GM21367 (cell line): ENCODE measurements around the gene METRNL.

Source experiments
- ATAC-seq: cut with Tn5 transposase; IDR thresholded peaks from one replicate; pipeline ENCODE4 v1.9.1; 2021; ENCODE audit not compliant: unreplicated experiment

The METRNL gene

DNA sequence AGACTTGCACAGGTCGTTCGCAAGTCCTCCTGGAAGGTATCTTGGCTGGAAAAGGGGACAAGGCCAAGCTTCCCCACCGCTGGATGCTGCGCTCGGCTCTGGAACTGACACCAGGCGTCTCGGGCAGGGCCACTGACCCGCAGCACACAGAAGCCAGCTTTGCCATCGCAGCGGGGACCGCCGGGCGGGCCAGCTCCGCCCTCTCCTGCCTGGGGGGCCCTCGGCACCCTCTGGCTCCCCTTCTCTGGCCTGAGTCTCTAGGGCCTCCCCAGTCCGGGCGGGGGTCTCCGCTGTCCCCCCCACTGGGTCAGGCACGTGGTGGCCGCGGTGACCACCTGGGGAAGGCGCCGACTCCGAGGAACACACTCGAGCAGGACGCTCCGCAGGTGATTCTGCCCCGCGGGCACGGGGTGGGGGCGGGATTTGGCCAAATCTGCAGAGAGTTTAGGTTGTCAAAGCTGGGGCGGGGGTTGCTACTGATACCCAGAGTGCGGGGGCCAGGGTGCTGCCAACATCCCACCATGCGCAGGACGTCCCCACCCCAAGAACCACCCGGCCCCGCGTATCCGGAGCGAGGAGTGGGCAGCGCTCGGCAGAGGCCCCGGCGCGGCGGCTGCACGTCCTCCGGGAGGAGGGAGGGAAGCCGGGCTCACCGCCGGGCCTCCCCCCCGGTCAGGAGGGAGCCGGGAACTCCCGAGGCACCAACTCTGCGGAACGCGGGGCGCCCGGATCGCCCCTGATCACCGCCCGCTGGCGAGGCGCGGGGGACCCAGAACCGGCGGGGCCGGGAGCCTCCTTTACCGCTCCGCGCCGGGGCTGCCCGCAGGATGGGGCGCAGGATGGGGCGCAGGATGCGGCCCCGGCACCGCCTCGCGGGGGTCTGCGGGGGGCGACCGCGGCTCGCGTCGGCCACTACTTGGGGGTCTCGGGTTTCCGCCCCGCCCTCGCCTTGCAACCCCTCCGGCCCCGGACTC lies 744 bp upstream of the METRNL start:
- ATAC-seq = no peak

DNA sequence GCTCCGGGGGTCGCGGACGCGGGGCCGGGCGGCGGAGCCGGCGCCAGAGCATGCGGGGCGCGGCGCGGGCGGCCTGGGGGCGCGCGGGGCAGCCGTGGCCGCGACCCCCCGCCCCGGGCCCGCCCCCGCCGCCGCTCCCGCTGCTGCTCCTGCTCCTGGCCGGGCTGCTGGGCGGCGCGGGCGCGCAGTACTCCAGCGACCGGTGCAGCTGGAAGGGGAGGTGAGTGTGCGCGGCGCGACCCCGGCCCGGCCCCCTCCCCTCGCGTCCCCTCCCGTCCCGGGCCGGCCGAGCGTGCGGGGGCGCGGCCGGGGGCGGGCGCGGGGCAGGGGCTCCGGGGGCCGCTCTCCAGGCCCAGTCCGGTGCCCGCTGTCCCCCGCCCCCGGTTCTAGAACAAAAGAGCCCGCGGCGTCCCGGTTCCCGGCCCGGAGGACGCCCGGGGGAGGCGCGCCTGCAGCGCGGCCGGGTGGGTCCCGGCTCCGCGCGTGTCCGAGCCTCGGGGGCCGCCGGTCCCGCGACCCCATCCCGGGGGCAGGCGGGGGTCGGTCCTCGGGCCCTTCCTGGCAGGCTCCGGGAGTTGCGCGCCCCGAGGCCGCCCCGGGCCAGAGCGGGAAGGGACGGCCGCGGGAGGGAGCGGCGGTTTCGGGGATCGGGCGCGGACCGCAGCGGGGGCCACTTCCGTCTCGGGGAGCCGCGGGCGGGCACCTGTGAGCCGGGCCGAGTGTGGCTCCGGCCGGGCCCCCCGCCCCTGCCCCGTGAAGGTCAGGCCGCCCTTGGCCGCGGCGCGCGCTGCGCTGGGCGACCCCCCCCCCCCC lies 563 bp downstream of the METRNL start:
- no peak for ATAC-seq

DNA sequence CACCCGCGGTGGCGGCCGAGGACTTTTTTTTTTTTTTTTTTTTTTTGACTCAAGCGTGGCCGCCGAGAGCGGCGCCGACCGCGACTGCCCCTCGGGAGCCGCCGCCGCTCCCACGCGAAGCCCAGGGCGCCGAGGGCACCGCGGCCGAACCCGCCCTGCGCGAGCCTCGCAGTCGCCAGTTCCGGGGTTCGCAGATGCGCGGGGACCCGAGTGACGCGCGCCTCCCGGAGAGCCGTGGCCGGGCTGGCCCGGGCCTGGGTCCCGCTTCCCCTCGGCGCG lies 1.1 kb downstream of the METRNL start:
- ATAC-seq = no peak

DNA sequence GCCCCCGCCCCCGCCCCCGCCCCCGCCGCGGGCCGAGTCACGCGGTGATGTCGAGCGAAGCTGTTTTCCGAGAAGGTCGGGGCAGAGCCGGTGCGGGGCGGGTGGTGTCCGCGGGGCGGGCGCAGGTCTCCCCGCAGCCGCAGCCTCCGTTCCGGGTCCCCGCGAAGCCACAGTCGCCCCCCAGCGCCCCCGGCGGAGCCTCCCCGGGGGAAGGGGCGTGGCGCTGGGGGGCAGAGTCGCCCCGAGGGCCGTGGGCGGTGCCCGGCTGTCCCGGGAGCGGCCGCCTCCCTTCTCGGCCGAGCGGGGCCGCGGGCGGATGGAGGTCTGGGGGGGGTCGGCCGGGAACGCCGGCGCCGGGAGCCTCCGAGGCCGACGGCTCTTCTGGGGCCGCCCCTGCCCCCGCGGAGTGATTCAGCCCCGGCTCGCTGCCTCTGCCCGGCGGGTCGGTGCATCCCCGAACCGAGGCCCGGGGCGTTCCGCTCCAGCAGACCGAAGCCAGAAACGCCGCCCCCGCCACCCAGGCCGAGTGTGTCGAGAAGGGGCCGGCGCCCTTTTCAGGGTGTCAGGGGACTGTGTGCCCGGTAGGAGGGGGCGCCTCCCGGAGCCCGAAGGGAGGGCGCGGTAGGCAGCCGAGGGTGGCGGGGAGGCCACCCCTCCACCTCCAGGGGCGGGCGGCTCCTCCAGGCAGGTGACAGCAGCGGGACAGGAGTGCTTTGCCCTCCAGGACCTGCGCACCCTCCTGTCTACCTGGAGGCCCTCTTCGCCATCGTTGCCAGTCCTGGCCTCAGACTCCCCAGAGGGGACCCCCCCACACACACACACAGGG lies 1.7 kb downstream of the METRNL start:
- ATAC-seq = no peak

DNA sequence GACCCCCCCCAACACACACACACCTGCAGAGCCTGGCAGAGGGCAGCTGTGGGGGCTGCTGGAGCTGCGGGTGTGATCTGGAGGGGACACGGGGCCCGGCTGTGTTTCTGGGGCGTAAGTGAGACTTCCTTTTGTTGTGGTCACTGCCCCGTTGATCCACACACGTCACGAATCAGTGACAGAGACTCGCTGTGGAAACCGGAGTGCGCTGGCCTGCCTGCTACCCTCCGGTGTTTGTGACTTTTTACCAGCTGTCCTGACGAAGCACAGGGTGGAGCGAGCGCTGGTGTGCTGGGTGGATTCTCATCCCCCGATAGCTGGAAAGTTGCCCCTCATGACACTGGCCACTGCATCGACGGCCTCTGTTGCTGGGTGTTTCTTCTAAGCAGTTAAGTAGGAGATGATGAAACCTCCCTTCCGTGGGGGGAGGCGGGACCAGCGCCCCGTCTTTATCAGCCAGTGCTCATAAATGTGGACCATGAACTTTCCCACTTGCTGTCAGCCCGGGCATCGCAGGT lies 2.3 kb downstream of the METRNL start:
- ATAC-seq = no peak

DNA sequence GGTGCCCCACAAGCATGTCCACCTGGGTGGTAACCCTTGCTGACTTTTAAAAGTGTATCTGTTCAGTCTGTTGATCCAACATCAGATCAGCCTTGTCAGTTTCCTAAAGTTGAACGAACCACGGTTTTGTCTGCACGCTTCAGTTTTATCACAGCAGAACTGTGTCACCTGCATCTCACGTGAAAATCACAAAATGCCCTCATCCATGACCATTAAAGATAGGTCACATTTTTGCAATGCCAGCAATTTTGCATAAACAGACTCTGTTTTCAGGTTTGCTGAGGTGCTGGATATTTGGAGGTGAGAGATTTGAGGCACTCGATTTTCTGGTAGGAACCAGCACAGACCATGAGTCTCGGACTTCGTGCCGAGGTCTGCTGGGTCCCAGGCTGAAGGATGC lies 3.0 kb downstream of the METRNL start:
- ATAC-seq = no peak

DNA sequence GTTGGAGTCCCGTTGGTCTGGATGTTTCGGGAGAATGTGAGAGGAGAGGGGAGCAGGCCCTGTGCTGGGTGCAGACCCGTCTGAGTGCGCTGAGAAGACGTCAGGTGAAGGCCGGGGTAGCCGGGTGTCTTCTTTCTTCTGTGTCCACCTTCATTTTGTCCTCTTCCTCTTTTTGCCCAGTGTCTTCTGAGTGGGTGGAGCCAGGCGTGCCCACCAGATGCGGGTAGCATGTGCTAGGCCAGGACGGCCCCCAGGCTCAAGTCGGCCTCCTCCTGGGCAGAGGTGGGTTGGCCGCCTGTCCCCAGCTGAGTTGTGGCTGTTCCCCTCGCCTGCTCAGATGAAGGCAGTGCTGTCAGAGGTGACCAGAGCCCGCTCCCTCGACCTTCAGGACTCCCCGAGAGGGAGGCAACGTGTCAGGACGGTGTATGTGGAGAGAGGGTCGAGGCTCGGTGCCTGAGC lies 3.5 kb downstream of the METRNL start:
- no peak for ATAC-seq

DNA sequence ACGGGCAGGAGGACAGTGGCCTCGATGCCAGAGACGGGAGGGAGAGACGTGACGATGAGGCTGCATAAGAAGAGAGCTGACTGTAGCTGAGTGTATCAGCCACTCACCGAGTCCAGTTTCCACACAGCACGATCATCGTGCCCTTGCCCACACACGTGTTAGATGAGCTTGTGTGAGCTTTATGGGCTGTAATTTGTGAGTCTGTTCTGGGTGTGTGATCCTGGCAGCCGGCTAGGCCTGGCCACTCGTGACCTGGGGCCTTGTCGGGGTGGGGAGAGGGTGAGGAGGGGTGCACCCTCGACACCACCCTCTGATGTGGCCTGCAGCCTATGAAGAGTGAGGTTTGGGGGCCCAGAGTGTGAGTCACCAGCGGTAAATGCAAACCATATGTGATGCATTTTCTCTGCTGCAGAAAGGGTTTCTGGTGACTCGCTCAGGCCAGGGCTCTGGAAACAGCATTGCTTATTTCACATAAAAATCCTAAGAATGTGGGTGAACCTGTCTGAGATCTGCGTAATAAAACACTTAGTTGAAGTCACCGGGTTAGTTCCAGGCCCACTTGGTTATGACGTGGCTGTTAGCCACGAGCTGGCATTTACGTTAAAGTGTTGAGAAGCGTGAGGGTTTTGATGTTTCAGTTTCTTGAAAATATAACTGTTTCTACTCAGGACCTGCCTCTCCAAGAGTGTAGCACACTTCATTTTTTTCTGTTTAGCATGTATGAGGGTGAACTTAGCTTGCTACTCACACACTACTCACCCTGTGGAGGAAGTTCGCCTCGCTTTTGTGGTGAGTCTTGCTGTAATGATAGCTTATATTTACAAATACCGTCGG lies 4.2 kb downstream of the METRNL start:
- no peak for ATAC-seq

DNA sequence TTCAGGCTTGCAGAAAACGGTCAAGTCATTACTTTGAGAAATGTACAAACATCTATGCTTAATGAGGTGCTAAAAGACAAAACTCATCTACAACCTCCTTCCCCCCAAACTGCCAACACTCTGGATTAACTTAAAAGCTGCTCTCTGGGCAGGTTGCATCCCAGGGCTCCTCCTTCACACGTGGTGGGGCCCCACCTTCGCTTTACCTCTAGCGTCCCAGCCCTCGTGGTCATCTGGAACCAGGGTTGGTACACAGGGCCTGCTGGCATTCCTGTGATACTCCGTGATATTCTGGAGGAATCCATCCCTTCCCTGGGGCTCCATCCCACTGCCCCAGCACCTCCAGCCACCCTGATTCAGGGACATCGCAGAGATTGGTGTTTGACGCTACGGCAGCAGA lies 4.8 kb downstream of the METRNL start:
- no peak for ATAC-seq

DNA sequence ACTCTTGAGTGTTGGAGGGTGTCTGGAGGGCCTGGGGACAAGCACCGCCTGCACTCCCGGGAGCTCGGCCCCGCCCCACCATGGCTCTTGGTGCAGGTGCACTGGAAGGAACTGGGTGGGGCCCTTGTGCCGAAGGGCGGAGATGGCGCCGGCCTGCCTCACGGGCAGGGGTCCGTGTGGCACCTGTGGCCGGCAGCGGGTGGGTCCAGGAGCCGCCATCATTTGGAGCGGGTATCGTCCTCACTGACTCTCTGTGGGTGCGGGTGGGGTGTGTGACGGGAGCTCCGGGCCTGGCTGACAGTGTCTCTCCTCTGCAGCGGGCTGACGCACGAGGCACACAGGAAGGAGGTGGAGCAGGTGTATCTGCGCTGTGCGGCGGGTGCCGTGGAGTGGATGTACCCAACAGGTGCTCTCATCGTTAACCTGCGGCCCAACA lies 5.2 kb downstream of the METRNL start:
- no peak for ATAC-seq

DNA sequence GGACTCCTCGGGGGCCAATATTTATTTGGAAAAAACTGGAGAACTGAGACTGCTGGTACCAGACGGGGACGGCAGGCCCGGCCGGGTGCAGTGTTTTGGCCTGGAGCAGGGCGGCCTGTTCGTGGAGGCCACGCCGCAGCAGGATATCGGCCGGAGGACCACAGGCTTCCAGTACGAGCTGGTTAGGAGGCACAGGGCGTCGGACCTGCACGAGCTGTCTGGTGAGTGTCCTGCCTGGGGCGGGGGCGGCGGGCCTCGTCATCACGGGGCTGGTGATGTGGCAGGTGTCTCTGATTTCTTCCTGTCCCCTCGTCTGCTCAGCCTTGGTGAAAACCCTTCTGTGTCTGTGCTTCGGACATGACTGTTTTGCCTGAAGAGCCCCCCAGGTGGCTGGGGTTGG lies 5.7 kb downstream of the METRNL start:
- no peak for ATAC-seq

DNA sequence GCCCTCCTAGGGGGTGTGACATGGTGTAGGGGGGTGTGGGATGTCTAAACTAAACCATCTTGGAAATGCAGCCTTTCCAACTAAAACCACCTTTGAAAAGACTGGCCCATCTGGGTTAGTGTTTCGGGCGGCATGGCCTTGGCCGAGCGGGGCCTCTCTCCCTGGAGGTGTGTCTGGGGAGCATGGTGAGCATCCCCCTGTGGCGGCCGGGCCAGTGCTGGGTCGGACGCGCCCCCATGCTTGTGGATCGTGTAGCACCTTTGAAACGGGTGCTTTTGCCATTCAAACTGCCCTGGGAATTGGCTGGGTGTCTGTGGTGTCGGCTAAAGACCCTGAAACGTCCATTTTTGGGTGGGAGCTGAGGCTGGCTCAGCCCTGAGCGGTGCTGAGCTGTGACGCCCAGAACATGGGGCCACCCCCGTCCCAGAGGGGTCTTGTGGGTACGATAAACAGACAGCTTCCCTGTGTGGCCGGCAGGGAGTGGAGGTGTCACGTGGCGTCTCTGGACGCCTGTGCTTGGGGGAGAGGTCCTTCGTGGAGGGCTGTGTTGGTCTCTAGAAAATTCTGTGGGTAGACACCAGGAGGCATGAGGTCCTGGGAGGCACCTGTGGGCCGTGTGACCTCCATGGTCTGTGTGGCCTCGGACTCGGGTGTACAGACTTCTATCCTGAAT lies 6.3 kb downstream of the METRNL start:
- no peak for ATAC-seq

DNA sequence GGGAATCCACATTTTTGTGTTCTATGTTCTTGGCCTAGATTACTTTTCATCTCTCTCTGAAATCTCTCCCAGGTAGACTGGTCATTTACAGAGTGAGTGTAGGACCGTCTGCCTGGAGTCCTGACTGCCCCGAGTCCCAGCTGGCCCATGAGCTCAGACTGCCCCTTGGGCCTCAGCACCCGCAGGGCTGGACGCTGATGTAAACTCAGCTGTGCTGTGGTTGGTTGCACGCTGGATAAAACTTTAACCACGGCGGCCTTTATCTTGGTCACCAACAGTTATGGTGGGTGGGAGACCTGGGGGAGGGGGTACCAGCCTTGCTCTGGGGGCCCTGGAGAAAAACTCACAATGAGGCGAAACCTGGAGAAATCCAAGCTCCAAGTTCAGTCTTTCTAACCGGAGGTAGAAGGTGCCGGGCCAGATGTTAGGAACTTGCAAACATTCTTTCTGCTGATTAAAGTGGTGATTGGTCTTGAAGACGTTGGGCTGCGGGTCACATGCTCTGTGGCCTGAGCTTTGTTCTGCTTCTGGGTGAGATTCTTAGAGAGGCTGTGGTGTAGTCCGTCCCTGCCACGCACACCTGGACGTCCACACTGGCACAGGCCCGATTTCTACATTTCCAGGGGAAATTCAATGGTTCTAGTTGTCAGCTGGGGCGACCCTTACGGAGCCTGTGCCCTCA lies 6.9 kb downstream of the METRNL start:
- no peak for ATAC-seq

DNA sequence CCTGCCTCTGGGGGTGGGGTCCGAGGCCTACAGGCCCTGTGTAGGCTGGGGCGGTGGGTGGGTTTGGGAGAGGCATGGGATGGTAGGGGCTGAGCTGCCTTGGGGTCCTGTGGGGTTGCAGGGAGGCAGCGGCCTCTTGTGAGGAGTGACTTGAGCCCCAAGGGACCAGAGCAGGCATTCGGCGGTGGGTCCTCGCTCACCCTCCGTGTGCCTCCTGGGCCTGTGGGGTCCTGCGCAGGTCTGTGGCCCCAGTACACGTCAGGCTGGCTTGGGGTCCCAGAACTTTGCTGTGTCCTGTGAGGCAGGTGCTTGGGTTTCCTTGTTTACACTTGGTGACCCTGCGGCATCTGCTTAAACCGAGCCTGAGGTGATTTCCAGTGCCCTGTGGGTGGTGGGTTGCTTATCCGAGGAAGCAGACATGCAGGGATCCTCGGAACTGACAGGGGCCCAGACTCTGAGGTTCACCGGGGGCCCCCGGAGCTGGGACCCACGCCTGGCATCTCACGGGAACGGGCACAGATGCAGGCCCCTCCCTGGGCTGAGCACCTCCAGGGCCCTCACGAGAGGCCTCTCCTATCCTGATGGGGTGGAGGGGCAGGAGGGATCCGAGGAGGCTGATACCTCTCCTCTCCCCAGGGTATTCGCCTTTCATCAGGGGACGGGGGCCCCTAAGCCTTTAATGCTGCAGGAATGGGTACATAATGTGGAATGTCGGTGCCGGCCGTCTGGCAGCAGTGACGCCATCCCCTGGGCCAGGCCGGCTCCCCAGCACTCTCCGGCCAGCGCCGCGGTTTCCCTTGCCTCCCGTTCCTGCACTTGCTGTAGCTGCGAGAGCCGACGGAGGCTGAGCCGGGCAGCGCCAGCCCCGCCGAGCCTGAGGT lies 7.7 kb downstream of the METRNL start:
- no peak for ATAC-seq

DNA sequence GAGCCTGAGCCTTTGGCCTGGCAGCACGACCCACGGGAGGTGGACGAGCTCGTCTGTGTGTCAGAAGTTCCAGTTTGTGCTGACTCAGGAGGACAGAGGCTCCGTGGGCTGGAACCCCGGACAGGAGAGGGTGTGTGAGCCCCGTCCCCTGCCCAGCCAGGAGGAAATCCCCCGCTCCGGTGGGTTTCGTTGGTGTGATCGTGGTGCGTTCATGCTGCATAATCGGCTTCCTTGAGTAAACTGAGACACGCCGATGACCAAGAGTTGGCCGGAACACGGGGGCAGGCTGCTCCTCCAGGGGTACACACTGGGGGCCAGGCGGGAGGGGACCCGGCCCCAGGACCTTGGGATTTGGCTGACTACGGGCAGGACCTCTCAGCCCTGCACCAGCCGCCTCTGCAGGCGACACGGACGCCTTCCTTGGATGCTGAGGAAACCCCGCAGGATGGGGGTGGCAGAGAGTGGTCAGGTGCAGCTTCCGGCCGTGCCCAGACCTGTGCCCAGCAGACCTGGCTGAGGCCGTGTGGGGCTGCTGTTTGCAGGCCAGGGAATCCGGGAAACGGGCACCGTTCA lies 8.5 kb downstream of the METRNL start:
- no peak for ATAC-seq

DNA sequence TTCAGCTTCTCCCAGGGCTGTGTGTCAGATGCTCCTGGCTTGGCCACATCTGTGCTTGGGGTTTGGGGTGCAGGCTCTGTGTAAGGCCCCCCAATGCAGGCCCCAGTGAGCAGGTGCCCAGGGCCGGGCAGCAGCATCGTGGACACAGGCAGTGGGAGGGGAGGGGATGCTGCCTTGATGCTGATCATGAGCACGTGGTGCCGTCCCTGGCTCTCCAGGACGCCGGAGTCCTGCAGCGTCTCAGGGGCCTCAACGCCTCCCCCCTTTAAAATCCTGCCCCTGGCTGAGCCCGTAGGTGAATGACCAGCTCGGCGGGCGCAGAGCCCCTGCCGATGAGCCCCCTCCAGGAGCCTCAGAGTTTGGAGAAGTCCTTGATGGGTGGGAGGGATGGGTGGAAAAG lies 9.0 kb downstream of the METRNL start:
- ATAC-seq = no peak

DNA sequence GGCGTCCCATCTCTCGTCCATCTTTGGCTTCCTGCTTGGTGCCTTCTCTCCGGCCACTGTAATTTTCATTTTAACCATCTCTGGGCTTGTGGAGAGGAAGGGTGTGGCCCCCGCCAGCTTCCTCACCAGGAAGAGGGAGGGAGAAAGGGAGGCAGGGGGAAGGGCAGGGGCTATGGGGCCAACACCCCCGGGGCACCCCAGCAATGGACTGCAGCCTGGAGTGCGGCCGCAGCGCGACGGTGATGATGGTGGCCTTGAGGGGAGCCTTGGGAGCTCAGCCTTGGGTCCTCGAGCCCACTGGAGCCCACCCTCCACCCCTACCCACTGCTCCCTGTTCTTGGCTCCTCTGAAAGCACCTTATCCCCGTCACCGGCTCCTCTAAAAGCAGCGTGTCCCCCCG lies 9.5 kb downstream of the METRNL start:
- ATAC-seq = no peak
